PC-9 (cell line): ENCODE results near the gene ENTREP3. TPM values are rescaled to one million over a fixed set of nuclear protein-coding genes. Genes with fewer than 3 reads are reported as not detected.
A peak's percentile ranks its signal among the peaks of the same experiment; 100 is the strongest.

Experiments
- BruUV-seq: library from RNA; stranded (reverse); fragments of 400-500 nt; replicated peaks from 2 replicates; lab custom pipeline; 2021; lab: Mats Ljungman, UMichigan
- CTCF ChIA-PET: fragments of 300-600 bp; sonication (Branson Sonifier 250); formaldehyde crosslinking; loops from one replicate; lab custom pipeline; 2022; ENCODE audit warnings: antibody characterized with exemption; lab: Charles Lee
- POLR2A ChIA-PET: fragments of 300-600 bp; sonication (Branson Sonifier 250); formaldehyde crosslinking; loops from one replicate; lab custom pipeline; 2022; ENCODE audit warnings: antibody characterized with exemption; ENCODE audit not compliant: unreplicated experiment; lab: Charles Lee
- DNase-seq, 2 experiments: peaks; one replicate each; pipeline versions ENCODE4 v3.0.0 to v3.0.0-alpha.2; 2015 to 2022; ENCODE audit warnings: mixed read lengths in 1 of 2
- H2AFZ ChIP-seq: fragments of 200-600 bp; sonication (generic); 2 replicates; pipeline ENCODE4 v1.8.1; 2017; ENCODE audit warnings: antibody characterized with exemption
- H3F3A ChIP-seq: fragments of 200-600 bp; sonication (generic); 2 replicates; pipeline ENCODE4 v1.8.1; 2017; ENCODE audit warnings: antibody characterized with exemption, mild to moderate bottlenecking, low read depth; ENCODE audit not compliant: insufficient read depth
- H3K27ac ChIP-seq: fragments of 200-600 bp; sonication (generic); 2 replicates; pipeline ENCODE4 v1.6.1; 2016; ENCODE audit warnings: mixed run types
- H3K27me3 ChIP-seq: fragments of 200-600 bp; sonication (generic); 2 replicates; pipeline ENCODE4 v1.6.1; 2016; ENCODE audit warnings: low read depth, mixed run types; ENCODE audit not compliant: insufficient read depth
- H3K36me3 ChIP-seq: fragments of 200-600 bp; sonication (generic); 2 replicates; pipeline ENCODE4 v1.6.1; 2016; ENCODE audit warnings: low read depth, mixed run types
- H3K4me1 ChIP-seq: fragments of 200-600 bp; sonication (generic); replicated peaks from 2 replicates; pipeline ENCODE4 v1.6.1; 2016; ENCODE audit warnings: mixed run types; ENCODE audit not compliant: insufficient read depth
- H3K4me2 ChIP-seq: fragments of 200-600 bp; sonication (generic); 2 replicates; pipeline ENCODE4 v1.6.1; 2017; ENCODE audit warnings: mixed run types
- H3K4me3 ChIP-seq: fragments of 200-600 bp; sonication (generic); 2 replicates; pipeline ENCODE4 v1.6.1; 2016; ENCODE audit warnings: mixed run types
- H3K79me2 ChIP-seq: fragments of 200-600 bp; sonication (generic); 2 replicates; pipeline ENCODE4 v1.6.1; 2017; ENCODE audit warnings: low read depth, mixed run types
- H3K9me2 ChIP-seq: fragments of 200-600 bp; sonication (generic); 2 replicates; pipeline ENCODE4 v1.8.1; 2017; ENCODE audit warnings: mild to moderate bottlenecking; ENCODE audit not compliant: insufficient read depth
- H3K9me3 ChIP-seq: fragments of 200-600 bp; sonication (generic); 2 replicates; pipeline ENCODE4 v1.8.1; 2016; ENCODE audit warnings: low read depth; ENCODE audit not compliant: insufficient read depth
- H4K20me1 ChIP-seq: fragments of 200-600 bp; sonication (generic); 2 replicates; pipeline ENCODE4 v1.8.1; 2017; ENCODE audit not compliant: insufficient read depth
- CTCF ChIP-seq: fragments of 200-600 bp; sonication (generic); conservative IDR thresholded peaks from 2 replicates; pipeline ENCODE4 v1.6.1; 2017; ENCODE audit warnings: mixed run types, antibody characterized with exemption, mild to moderate bottlenecking, moderate library complexity
- EZH2 ChIP-seq: fragments of 200-600 bp; sonication (generic); IDR thresholded peaks from 2 replicates; pipeline ENCODE4 v1.8.0; 2017; ENCODE audit warnings: antibody characterized with exemption, low read depth
- intact Hi-C: fragments of 100-400 bp; cut with micrococcal nuclease; formaldehyde crosslinking; loops from one replicate; pipeline ENCODE4 v1.10.0; 2022; ENCODE audit not compliant: unreplicated experiment
- total RNA-seq: library from RNA; stranded (reverse); gene quantifications from 2 replicates; pipeline ENCODE4 v1.2.3, GENCODE V29; 2021

Gene ENTREP3
- total RNA-seq, 1 experiment from 2014 or later, result 56.9 TPM

GRCh38 chr1:155256058-155256852 is 972 bp upstream of the ENTREP3 start:
- no peak for TF ChIP-seq EZH2
- TF ChIP-seq CTCF, result no peak
- POLR2A ChIA-PET, result no interaction called here
- Histone ChIP-seq H3K27me3 (no peaks in the 10 kb centered on the region), H3K4me2 (no peak overlapping the region), H3K36me3 (peaks cover 5% of the 10 kb centered on the region; the same call in 1 of the 2 replicates), H3K27ac (no peak overlapping the region), H3K4me1 (peaks cover 23% of the 10 kb centered on the region), H3F3A (peaks cover 26% of the 10 kb centered on the region), H3K4me3 (no peak overlapping the region), H3K9me2 (no peaks in the 10 kb centered on the region), H4K20me1 (no peaks in the 10 kb centered on the region), H3K9me3 (no peaks in the 10 kb centered on the region), H2AFZ (no peak overlapping the region), H3K79me2 (peaks cover 27% of the 10 kb centered on the region)
- BruUV-seq, result no TSS peak
- intact Hi-C loops, result loop anchor here (10.0 kb wide), 1 partner anchor 249 kb away; no protein-coding TSS in a partner anchor
- CTCF ChIA-PET, result no interaction called here
- DNase-seq, result no peak

GRCh38 chr1:155254714-155255242 is 505 bp downstream of the ENTREP3 start:
- intact Hi-C loops, result loop anchor here (10.0 kb wide), 1 partner anchor 250 kb away; no protein-coding TSS in a partner anchor
- Histone ChIP-seq H3K9me2 (no peaks in the 10 kb centered on the region), H2AFZ (peak overlapping the region; percentile 91), H3K4me2 (peak overlapping the region; percentile 97), H4K20me1 (no peaks in the 10 kb centered on the region), H3K9me3 (no peaks in the 10 kb centered on the region), H3K27ac (no peak overlapping the region), H3K79me2 (peaks cover 14% of the 10 kb centered on the region), H3F3A (peaks cover 26% of the 10 kb centered on the region; the same call in 1 of the 2 replicates), H3K4me1 (peaks cover 13% of the 10 kb centered on the region), H3K4me3 (peak overlapping the region; percentile 81), H3K36me3 (peaks cover 5% of the 10 kb centered on the region; the same call in 1 of the 2 replicates), H3K27me3 (no peaks in the 10 kb centered on the region)
- TSS peak; percentile 26 for BruUV-seq
- POLR2A ChIA-PET, result interaction anchor here (0.6 kb wide), 1 partner anchor 614 kb away, joined by 6 read pairs; no protein-coding TSS in a partner anchor
- no peak for TF ChIP-seq EZH2
- TF ChIP-seq CTCF, result no peak
- DNase-seq, result no peak
- CTCF ChIA-PET, result interaction anchor here (0.6 to 0.7 kb wide), 2 partner anchors 63 to 928 kb away, joined by 3 to 5 read pairs; no protein-coding TSS in a partner anchor

DNA sequence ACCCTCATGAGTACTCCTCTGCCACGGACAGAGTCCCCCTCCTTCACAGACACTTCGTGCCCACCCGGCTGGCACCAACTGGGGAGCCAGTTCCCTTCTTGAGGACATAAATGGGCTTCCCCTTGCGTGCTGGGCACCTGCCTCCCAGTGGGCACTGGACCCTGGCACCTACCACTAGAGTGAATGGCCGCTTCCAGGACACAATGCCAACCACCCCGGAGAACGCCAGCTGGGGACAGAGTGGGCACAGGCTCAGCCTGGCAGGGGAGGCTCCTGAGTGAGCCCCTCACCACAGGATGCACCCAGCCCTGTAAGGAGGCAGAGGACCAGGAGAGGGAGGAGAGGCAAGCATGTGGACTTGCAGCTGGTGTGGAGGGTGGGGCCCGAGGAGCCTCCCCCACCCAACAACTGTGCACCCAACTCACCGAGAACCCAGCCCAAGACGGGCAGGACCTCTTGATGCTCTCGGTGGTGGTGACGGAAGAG is 1.0 kb downstream of the ENTREP3 start:
- Histone ChIP-seq H3K9me3 (no peaks in the 10 kb centered on the region), H3K79me2 (peaks cover 11% of the 10 kb centered on the region), H3K4me1 (peaks cover 13% of the 10 kb centered on the region), H3K9me2 (no peaks in the 10 kb centered on the region), H2AFZ (no peak overlapping the region; the same call in 1 of the 2 replicates), H3K27ac (no peak overlapping the region), H4K20me1 (no peaks in the 10 kb centered on the region), H3K36me3 (0 out of 2 replicates have a peak, but pooled peaks cover 5% of the 10 kb centered on the region), H3K27me3 (no peaks in the 10 kb centered on the region), H3K4me3 (peak overlapping the region; percentile 81), H3F3A (peaks cover 28% of the 10 kb centered on the region), H3K4me2 (peak overlapping the region; percentile 97)
- CTCF ChIA-PET, result interaction anchor here (0.7 kb wide), 1 partner anchor 63 kb away, joined by 5 read pairs; no protein-coding TSS in a partner anchor
- no TSS peak for BruUV-seq
- POLR2A ChIA-PET, result no interaction called here
- TF ChIP-seq EZH2, result no peak
- TF ChIP-seq CTCF, result no peak
- DNase-seq, result no peak
- intact Hi-C loops, result loop anchor here (10.0 kb wide), 1 partner anchor 251 kb away; no protein-coding TSS in a partner anchor
